Ovary (tissue), 9 donors: ENCODE measurements around the gene SEMA5A. TPM values are rescaled to one million over a fixed set of nuclear protein-coding genes. Genes with fewer than 3 reads are reported as not detected.

ENCODE experiments used
- DNase-seq, 5 donors: peaks; one replicate each; pipeline ENCODE4 v3.0.0-alpha.2; 2019 to 2020
- H3K27ac ChIP-seq, 2 donors: fragments of 200-600 bp; one replicate each; pipeline versions ENCODE4 v1.5.1 to v1.8.0; 2019 to 2022
- H3K27me3 ChIP-seq: fragments of 200-600 bp; one replicate; pipeline ENCODE4 v1.8.0; 2022
- H3K36me3 ChIP-seq: fragments of 200-600 bp; sonication (generic); one replicate; pipeline ENCODE4 v1.5.1; 2019
- H3K4me1 ChIP-seq: one replicate; pipeline ENCODE4 v1.8.1; 2013; ENCODE audit warnings: mild to moderate bottlenecking, moderate library complexity; ENCODE audit not compliant: insufficient read depth
- H3K4me3 ChIP-seq: fragments of 200-600 bp; sonication (generic); one replicate; pipeline ENCODE4 v1.5.1; 2017
- H3K9me3 ChIP-seq, 2 donors: fragments of 200-600 bp in 1 of 2; sonication (generic) in 1 of 2; one replicate each; pipeline versions ENCODE4 v1.5.1 to v1.8.1; 2013 to 2019; ENCODE audit warnings: mild to moderate bottlenecking in 1 of 2, moderate library complexity in 1 of 2
- EP300 ChIP-seq: sonication (generic); formaldehyde crosslinking; IDR thresholded peaks from one replicate; pipeline ENCODE4 v1.6.1; 2017; ENCODE audit warnings: antibody characterized with exemption
- POLR2A ChIP-seq: fragments of 450-650 bp; IDR thresholded peaks from one replicate; pipeline ENCODE4 v1.6.1; 2017; ENCODE audit warnings: antibody characterized with exemption, mild to moderate bottlenecking, moderate library complexity
- WGBS, 3 donors: extraction: QIAGEN DNeasy Blood & Tissue Kit in 1 of 3; methylation state at CpG; one replicate each; pipeline versions ENCODE4 v1.1.5 to v1.1.7; 2013 to 2017; 5-methylcytosine and 5-hydroxymethylcytosine counted together
- intact Hi-C, 4 donors: fragments of 100-400 bp; cut with DNase I; formaldehyde crosslinking; loops; one replicate each; pipeline versions ENCODE4 v1.11.0 to v1.15.1; 2022 to 2023
- polyA plus RNA-seq, 2 donors: library from polyadenylated mRNA; stranded (reverse); fragments of 200-250 nt in 1 of 2; fragments of 350-450 nt in 1 of 2; fragmentation: Illumina TruSeq in 1 of 2; extraction: RNeasy Lipid Tissue Mini Kit (QIAGEN cat#74804) in 1 of 2; gene quantifications; one replicate each; pipeline ENCODE4 v1.2.3, GENCODE V29; 2013 to 2014
- total RNA-seq, 7 donors: library from RNA; depleted of rRNA in 2 of 7; stranded (reverse); fragments of >200 nt in 2 of 7; fragmentation: NEBNext Ultra II Directional in 3 of 7; extraction: Animal tissue kit (Norgen Biotek cat#: 25700) in 3 of 7; gene quantifications; one replicate each; pipeline versions ENCODE4 v1.1.0 to v1.2.4, GENCODE V29; 2016 to 2023
- TF ChIP-seq, protein P1 (sequence below), 3 donors: fragments of 450-650 bp in 2 of 3; fragments of 200-600 bp in 1 of 3; IDR thresholded peaks; one replicate each; pipeline versions ENCODE4 v1.5.1 to v1.8.0; 2016 to 2022; ENCODE audit warnings: antibody characterized with exemption in 3 of 3, mild to moderate bottlenecking in 1 of 3
- donor health status: DM: no; HTN: no; CAD: no; lungs with moderate emphysema.
- donor health status: DM: no; HTN: no; CAD: no.
- donor health status: Bipolar disorder and iron deficiency.
- donor health status: DM: yes; HTN: yes; CAD: no.
- donor health status: DM: no; HTN: no; CAD: no.
- donor health status: DM: yes; HTN: yes; CAD: no.

Gene SEMA5A
- total and polyA plus RNA-seq, 9 donors: 2.0 to 6.6 (median 4.3) TPM

GRCh38 chr5:9033524-9033923, 512.4 kb downstream of the SEMA5A start:
- Histone ChIP-seq H3K4me3 (no peak overlapping the region), H3K4me1 (no peaks in the 10 kb centered on the region), H3K36me3 (no peaks in the 10 kb centered on the region), H3K27ac (no peak overlapping the region), H3K27me3 (no peaks in the 10 kb centered on the region), H3K9me3 (no peaks in the 10 kb centered on the region)
- no peak for DNase-seq
- intact Hi-C loops: no loop called here
- TF ChIP-seq, protein P1, sequence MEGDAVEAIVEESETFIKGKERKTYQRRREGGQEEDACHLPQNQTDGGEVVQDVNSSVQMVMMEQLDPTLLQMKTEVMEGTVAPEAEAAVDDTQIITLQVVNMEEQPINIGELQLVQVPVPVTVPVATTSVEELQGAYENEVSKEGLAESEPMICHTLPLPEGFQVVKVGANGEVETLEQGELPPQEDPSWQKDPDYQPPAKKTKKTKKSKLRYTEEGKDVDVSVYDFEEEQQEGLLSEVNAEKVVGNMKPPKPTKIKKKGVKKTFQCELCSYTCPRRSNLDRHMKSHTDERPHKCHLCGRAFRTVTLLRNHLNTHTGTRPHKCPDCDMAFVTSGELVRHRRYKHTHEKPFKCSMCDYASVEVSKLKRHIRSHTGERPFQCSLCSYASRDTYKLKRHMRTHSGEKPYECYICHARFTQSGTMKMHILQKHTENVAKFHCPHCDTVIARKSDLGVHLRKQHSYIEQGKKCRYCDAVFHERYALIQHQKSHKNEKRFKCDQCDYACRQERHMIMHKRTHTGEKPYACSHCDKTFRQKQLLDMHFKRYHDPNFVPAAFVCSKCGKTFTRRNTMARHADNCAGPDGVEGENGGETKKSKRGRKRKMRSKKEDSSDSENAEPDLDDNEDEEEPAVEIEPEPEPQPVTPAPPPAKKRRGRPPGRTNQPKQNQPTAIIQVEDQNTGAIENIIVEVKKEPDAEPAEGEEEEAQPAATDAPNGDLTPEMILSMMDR (IDR thresholded peaks at IDR 0.05): no peak
- TF ChIP-seq EP300: no peak
- no peak for TF ChIP-seq POLR2A
- 47 to 66% (median 56%) methylated on average over 1 of the region's 1 CpG for WGBS, 3 donors

DNA sequence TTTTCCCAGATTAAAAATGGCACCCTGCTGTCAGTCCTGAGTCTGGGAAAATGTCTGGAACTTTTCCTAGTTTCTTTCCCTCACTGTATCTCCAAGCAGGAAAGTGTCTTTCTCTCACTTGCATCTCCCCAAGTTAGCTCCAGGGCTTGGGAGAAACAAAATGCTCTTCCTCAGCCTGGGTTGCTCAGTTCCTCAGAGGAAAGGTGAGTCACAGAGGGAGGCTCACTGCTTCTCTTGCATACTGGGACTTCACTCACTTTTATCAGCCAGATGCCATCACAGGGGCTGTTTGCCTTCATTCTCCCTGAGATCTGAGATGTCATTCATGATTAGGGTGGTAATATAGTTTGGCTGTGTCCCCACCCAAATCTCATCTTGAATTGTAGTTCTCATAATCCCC, 519.9 kb downstream of the SEMA5A start:
- Histone ChIP-seq H3K9me3 (no peaks in the 10 kb centered on the region), H3K27me3 (no peaks in the 10 kb centered on the region), H3K27ac (no peak overlapping the region), H3K4me3 (no peak overlapping the region), H3K4me1 (no peaks in the 10 kb centered on the region), H3K36me3 (no peaks in the 10 kb centered on the region)
- intact Hi-C loops: no loop called here
- TF ChIP-seq EP300 (no peak), POLR2A (no peak)
- TF ChIP-seq, protein P1 (IDR thresholded peaks at IDR 0.05): no peak
- no peak for DNase-seq

- Histone ChIP-seq H3K4me3 (no peak overlapping the region), H3K9me3 (no peaks in the 10 kb centered on the region), H3K36me3 (no peaks in the 10 kb centered on the region), H3K27me3 (no peaks in the 10 kb centered on the region), H3K4me1 (no peaks in the 10 kb centered on the region), H3K27ac (no peak overlapping the region)
- DNase-seq: no peak
- 29 to 65% (median 31%) methylated on average over 1 of the region's 1 CpG for WGBS, 3 donors
- intact Hi-C loops: no loop called here
- TF ChIP-seq POLR2A (no peak), EP300 (no peak)
- TF ChIP-seq, protein P1 (IDR thresholded peaks at IDR 0.05): no peak
Measured at GRCh38 chr5:9020996-9021395, 524.9 kb downstream of the SEMA5A start.

- Histone ChIP-seq H3K4me3 (no peak overlapping the region), H3K27me3 (no peaks in the 10 kb centered on the region), H3K4me1 (no peaks in the 10 kb centered on the region), H3K9me3 (no peaks in the 10 kb centered on the region), H3K36me3 (no peaks in the 10 kb centered on the region), H3K27ac (no peak overlapping the region)
- intact Hi-C loops: no loop called here
- no peak for TF ChIP-seq POLR2A
- TF ChIP-seq, protein P1 (IDR thresholded peaks at IDR 0.05): no peak
- no peak for TF ChIP-seq EP300
- WGBS, 3 donors: 40 to 53% (median 41%) methylated on average over 2 of the region's 2 CpGs
- DNase-seq: no peak
Measured at GRCh38 chr5:9015937-9016270, 530.0 kb downstream of the SEMA5A start.
